Left lung (tissue), 10 donors: ENCODE data around the gene NLRP14. TPM values are rescaled to one million over a fixed set of nuclear protein-coding genes. Genes with fewer than 3 reads are reported as not detected.

Source experiments
- ATAC-seq: fragments of 200-7000 bp; cut with Tn5 transposase; one replicate; pipeline ENCODE4 v1.9.1; 2020; ENCODE audit warnings: moderate library complexity
- DNase-seq, 4 donors: peaks; one replicate each; pipeline ENCODE4 v3.0.0-alpha.2; 2013 to 2020
- H3K27ac ChIP-seq, 2 donors: fragments of 200-600 bp; sonication (generic) in 1 of 2; one replicate each; pipeline versions ENCODE4 v1.5.0 to v1.8.0; 2020 to 2021
- H3K27me3 ChIP-seq, 2 donors: fragments of 200-600 bp; sonication (generic) in 1 of 2; one replicate each; pipeline versions ENCODE4 v1.5.0 to v1.8.0; 2020 to 2021
- H3K36me3 ChIP-seq, 2 donors: fragments of 200-600 bp; sonication (generic) in 1 of 2; one replicate each; pipeline versions ENCODE4 v1.5.0 to v1.8.0; 2020 to 2021
- H3K4me1 ChIP-seq, 2 donors: fragments of 200-600 bp; one replicate each; pipeline ENCODE4 v1.8.0; 2021
- H3K4me3 ChIP-seq, 2 donors: fragments of 200-600 bp; sonication (generic) in 1 of 2; one replicate each; pipeline versions ENCODE4 v1.5.0 to v1.8.0; 2020 to 2021; ENCODE audit warnings: mild to moderate bottlenecking in 1 of 2
- H3K9me3 ChIP-seq, 2 donors: fragments of 200-600 bp; sonication (generic) in 1 of 2; one replicate each; pipeline versions ENCODE4 v1.5.0 to v1.8.0; 2020 to 2021
- CTCF ChIP-seq, 2 donors: fragments of 200-600 bp; sonication (generic) in 1 of 2; IDR thresholded peaks; one replicate each; pipeline versions ENCODE4 v1.5.0 to v1.8.0; 2021; ENCODE audit warnings: antibody characterized with exemption in 2 of 2
- intact Hi-C, 2 donors: fragments of 100-400 bp; cut with DNase I; formaldehyde crosslinking; loops; one replicate each; pipeline versions ENCODE4 v1.11.2 to v1.14.2; 2022
- polyA plus RNA-seq, 6 donors: library from polyadenylated mRNA; unstranded; fragments of 120-200 nt; gene quantifications; one replicate each; pipeline ENCODE4 v1.2.1, GENCODE V29; 2013; ENCODE audit not compliant: insufficient read length in 6 of 6
- total RNA-seq, 2 donors: library from RNA; stranded (reverse); fragmentation: NEBNext Ultra II Directional; extraction: Animal tissue kit (Norgen Biotek cat#: 25700); gene quantifications; one replicate each; pipeline ENCODE4 v1.2.1, GENCODE V29; 2021
- donor health status: DM: no; HTN: yes; CAD: no.
- donor health status: DM: no; HTN: no; CAD: no.

NLRP14 gene
- total and polyA plus RNA-seq, 8 donors, result 0.07 to 0.20 (median 0.14) TPM; not detected in 1

DNA sequence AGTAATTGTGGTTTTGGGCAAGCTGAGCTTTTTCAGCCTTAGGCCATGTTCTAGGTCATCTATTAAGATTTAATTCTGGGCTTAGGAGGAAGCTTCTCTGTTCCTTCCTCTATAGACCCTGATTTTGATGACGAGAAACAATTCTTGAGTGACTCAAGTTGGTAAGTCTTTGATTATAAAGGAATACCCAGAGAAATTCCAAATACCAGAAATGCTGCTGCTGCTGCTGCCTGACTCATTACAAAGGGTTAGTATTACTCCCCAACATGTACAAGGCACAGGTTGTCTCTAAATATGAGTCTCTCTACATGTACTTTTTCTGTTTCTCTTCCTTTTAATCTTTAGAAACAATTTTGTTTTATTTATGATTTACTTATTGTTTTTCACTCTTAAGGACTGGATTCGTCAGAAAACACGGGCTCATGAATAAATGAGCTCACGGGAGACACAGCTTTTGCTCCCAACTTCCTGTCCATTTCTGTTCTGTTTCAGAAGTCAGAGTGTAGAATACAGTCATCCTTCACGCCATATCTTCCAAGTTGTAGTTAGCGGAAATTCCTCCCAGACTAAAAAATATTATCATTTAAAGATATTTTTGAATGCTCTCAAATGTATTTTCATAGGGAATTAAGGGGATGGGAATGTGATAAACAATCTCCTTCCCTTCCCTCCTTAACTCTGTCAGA is 36.7 kb downstream of the NLRP14 start:
- intact Hi-C loops, result no loop called here
- TF ChIP-seq CTCF (IDR thresholded peaks at IDR 0.05), result no peak
- no peak for ATAC-seq

DNA sequence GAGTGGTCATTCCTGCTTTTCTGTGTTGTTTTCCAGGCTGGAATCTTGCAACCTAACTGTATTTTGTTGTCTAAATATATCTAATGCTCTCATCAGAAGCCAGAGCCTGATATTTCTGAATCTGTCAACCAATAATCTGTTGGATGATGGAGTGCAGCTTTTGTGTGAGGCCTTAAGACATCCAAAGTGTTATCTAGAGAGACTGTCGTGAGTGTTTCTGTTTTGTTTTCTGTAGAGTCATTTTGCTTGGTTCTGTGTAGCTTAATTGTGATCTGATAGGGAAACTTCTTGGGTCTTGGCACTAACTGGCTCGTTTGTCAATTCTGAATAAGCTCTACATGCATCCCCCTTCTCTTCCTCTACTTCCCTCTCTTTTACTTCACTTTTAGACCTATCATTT is 37.4 kb downstream of the NLRP14 start:
- no peaks in the 10 kb centered on the region for H3K27me3 ChIP-seq
- no peaks in the 10 kb centered on the region for H3K36me3 ChIP-seq
- no peak for TF ChIP-seq CTCF (IDR thresholded peaks at IDR 0.05)
- H3K4me3 ChIP-seq, result no peak overlapping the region
- no peaks in the 10 kb centered on the region for H3K4me1 ChIP-seq
- DNase-seq, result peak in 2 of 4 donors; percentile 42 to 61
- no peaks in the 10 kb centered on the region for H3K9me3 ChIP-seq
- peak; percentile 16 for ATAC-seq
- intact Hi-C loops, result no loop called here
- H3K27ac ChIP-seq, result no peak overlapping the region

More for the DNA sequence above, 36.7 kb downstream of the NLRP14 start:
- no peak overlapping the region for H3K27ac ChIP-seq
- no peaks in the 10 kb centered on the region for H3K36me3 ChIP-seq
- peak in 1 of 4 donors; percentile 10 for DNase-seq
- no peak overlapping the region for H3K4me3 ChIP-seq
- H3K27me3 ChIP-seq, result no peaks in the 10 kb centered on the region
- H3K4me1 ChIP-seq, result no peaks in the 10 kb centered on the region
- H3K9me3 ChIP-seq, result no peaks in the 10 kb centered on the region

- TF ChIP-seq CTCF (IDR thresholded peaks at IDR 0.05), result no peak
- no peaks in the 10 kb centered on the region for H3K36me3 ChIP-seq
- H3K27me3 ChIP-seq, result no peaks in the 10 kb centered on the region
- intact Hi-C loops, result no loop called here
- DNase-seq (peak in 1 of 4 donors; percentile 12), ATAC-seq (peak; percentile 58)
- H3K4me3 ChIP-seq, result no peak overlapping the region
- no peak overlapping the region for H3K27ac ChIP-seq
- no peaks in the 10 kb centered on the region for H3K9me3 ChIP-seq
- no peaks in the 10 kb centered on the region for H3K4me1 ChIP-seq
Measured at GRCh38 chr11:7060868-7061267, 40.6 kb downstream of the NLRP14 start.

DNA sequence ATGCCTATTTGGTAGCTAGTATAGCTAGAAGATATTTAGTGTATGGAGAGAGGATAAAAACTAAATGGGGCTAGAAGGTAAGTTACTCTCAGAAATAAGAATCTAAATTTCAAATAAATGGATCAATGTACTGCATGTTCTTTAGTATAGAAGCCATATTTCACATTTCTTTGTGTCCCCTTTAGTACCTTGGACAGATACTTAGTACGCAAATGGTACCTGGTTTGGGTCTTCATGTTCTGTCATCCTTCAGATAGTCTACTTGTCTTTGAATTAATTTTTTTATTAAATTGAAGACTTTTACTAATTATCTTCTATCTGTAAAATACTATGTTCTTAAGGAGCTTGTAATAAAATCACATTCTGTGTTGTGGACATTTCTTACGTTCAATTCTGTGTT is 42.3 kb downstream of the NLRP14 start:
- Histone ChIP-seq H3K4me1 (no peaks in the 10 kb centered on the region), H3K4me3 (no peak overlapping the region), H3K36me3 (no peaks in the 10 kb centered on the region), H3K27ac (no peak overlapping the region), H3K27me3 (no peaks in the 10 kb centered on the region), H3K9me3 (no peaks in the 10 kb centered on the region)
- intact Hi-C loops, result no loop called here
- TF ChIP-seq CTCF (IDR thresholded peaks at IDR 0.05), result no peak
- DNase-seq, result no peak
- no peak for ATAC-seq

GRCh38 chr11:7072401-7073028 is 52.2 kb downstream of the NLRP14 start:
- no peak for ATAC-seq
- H3K36me3 ChIP-seq, result no peaks in the 10 kb centered on the region
- H3K27ac ChIP-seq, result no peak overlapping the region
- no peaks in the 10 kb centered on the region for H3K4me1 ChIP-seq
- no peak overlapping the region for H3K4me3 ChIP-seq
- no peak for TF ChIP-seq CTCF (IDR thresholded peaks at IDR 0.05)
- H3K9me3 ChIP-seq, result no peaks in the 10 kb centered on the region
- H3K27me3 ChIP-seq, result no peaks in the 10 kb centered on the region
- DNase-seq, result no peak
- intact Hi-C loops, result no loop called here
